ENCODE data around the gene RAP2A.
A peak's percentile ranks its signal among the peaks of the same experiment; 100 is the strongest.

DNA sequence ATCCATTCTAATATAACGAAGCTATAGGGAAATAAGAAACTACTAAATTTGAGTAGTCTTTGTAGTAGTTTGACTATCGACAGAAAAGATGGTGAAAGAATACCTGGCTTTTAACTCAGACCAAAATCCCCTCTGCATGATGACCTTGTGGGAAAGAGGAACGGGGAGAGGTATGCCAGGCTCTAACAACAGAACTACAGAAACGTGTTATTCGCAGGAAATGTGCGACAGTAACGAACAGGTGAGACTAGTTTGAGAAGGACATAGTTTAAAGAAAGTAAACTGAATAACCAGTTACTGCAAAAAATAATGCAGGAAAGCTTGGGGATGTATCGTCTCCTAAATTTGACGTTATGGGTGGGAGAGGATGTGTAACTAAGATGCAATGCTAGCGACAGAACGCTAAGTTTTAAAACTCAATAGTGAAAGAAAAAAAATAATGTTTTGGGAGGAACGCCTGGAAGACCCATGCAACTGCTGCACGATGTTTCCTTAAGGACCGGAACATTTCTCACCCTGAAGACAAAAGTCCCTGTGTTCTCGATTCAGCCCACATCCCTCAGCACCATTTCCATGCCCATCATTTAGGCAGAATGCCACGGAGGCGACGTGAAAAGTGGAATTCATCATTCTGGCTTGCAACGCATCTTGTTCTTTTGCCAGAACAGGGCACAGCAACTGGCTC is 1.6 kb upstream of the RAP2A start:
- no peak for TF ChIP-seq CTCF (IDR thresholded peaks at IDR 0.05)
- peak in 1 of 2 donors; percentile 74 for TF ChIP-seq POLR2A (IDR thresholded peaks at IDR 0.05)
